Central memory CD8-positive, alpha-beta T cell (primary cell): ENCODE results near the gene MYL5.

Experiments
- ATAC-seq: fragments of 150-1000 bp; cut with Tn5 transposase; replicated peaks from 2 replicates; pipeline ENCODE4 v1.10.0; 2022; ENCODE audit warnings: mild to moderate bottlenecking, moderate FRiP score, moderate number of reproducible peaks; ENCODE audit not compliant: poor library complexity, severe bottlenecking; ENCODE audit errors: extremely low read depth
- DNase-seq, 2 donors: peaks; one replicate each; pipeline ENCODE4 v3.0.0; 2021; ENCODE audit warnings: low spot score in 2 of 2
- H3K27ac Mint-ChIP-seq: one replicate; pipeline ENCODE4 v1.8.0; 2022; ENCODE audit warnings: low read depth, mild to moderate bottlenecking, moderate library complexity, mixed read lengths
- H3K27me3 Mint-ChIP-seq: one replicate; pipeline ENCODE4 v1.8.0; 2022; ENCODE audit warnings: mixed read lengths
- H3K36me3 Mint-ChIP-seq: one replicate; pipeline ENCODE4 v1.8.0; 2022; ENCODE audit warnings: mild to moderate bottlenecking, moderate library complexity, mixed read lengths; ENCODE audit not compliant: insufficient read depth
- H3K4me1 Mint-ChIP-seq: one replicate; pipeline ENCODE4 v1.8.0; 2022; ENCODE audit warnings: mixed read lengths
- H3K4me3 Mint-ChIP-seq: one replicate; pipeline ENCODE4 v1.8.0; 2022; ENCODE audit warnings: mild to moderate bottlenecking, moderate library complexity, mixed read lengths
- H3K9me3 Mint-ChIP-seq: one replicate; pipeline ENCODE4 v1.8.0; 2022; ENCODE audit warnings: mixed read lengths

MYL5 gene

DNA sequence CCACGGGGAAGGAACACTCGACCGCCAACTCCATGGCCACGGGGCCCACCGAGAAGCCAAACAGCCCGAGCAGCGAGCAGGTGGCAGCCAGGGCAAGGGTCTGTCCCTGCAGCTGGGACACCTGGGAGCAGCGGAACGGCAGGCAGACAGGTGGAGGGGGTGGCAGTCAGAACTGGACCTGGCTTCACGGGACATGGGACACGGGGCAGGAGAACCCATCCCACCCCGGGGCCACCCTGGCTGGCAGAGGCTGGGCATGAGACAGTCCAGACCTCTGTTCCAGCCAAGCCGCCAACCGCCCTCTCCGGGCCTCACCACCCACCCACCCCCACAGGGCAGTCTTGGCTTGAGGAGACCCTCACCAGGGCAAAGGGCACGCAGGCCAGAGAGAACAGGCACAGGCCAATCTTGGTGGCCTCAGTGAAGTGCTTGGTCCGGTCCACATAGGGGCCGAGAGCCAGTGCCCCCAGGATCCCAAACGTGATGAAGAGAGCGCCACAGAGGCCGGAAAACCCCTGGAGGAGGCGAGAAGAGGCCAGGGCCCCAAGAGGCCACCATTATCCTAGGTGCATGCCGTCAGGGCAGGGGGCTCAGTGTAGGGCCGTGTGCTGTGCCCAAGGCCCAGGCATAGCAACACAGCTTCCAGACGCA lies 9.0 kb downstream of the MYL5 start:
- Mint-ChIP-seq H3K27me3 (peaks cover 10% of the 10 kb centered on the region), H3K36me3 (peaks cover 4% of the 10 kb centered on the region), H3K9me3 (no peaks in the 10 kb centered on the region), H3K4me3 (no peak overlapping the region), H3K27ac (no peak overlapping the region), H3K4me1 (no peaks in the 10 kb centered on the region)
- DNase-seq (no peak), ATAC-seq (no peak)

DNA sequence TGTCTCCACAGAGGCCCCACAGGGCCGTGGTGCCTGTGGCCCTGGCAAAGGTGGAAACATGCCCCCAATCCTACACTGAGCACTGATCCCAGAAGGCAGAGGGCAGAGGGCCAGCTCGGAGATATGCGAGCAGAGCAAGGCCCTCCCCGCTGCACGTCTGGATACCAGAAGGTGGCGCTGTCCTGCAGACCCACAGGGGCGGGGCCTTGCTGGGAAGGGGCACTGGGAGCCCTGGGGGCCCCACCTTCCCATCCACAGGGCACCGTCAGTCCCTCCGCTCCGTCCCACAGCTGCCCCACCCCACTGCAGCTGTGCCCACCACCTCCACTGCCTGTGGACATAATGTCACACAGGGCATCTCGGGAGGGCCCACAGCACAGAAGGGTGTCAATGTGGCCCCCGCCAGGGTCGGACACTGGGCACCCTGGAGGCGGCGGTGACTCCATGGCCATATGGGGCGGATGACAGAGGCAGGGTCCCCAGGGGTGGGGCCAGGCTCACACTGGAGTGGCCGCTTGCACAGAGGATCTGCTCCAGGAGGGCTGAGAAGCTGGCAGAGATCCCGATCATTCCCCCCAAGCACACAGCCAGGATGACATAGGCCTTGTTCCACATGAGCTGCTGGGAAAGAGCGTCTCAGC lies 9.8 kb downstream of the MYL5 start:
- Mint-ChIP-seq H3K9me3 (no peaks in the 10 kb centered on the region), H3K4me1 (no peaks in the 10 kb centered on the region), H3K36me3 (peaks cover 4% of the 10 kb centered on the region), H3K4me3 (no peak overlapping the region), H3K27ac (no peak overlapping the region), H3K27me3 (peaks cover 10% of the 10 kb centered on the region)
- DNase-seq = no peak
- no peak for ATAC-seq

DNA sequence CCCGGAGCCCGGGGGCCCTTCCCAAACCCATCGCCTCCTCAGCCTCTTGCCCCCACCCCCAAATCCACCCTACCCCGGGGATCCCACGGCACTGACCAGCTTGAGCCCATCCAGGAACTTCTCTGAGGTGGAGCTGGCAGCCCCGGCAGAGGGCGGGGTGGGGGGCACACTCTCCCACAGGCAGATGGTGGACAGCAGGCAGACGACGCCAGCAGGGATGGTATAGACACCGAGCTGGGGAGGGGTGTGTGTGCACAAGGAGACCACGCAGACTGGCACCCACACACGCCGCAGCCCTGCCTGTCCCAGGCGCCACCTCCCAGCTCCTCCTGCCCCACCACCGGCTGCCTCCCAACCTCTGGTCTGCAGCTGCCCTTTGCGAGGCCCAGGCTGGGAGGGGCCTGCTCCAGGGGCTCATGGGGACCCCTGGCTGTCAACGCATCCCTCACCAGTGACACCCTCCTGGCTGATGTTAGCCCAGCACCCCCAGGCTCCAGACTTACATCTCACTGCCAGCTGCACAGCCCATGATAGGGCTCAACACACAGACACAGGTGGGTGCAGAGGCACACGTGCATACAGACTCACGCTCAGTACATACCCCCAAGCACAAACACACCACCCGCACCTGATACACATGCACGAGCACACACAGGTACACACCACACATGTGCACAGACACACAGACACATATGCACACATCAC lies 10.4 kb downstream of the MYL5 start:
- H3K36me3 Mint-ChIP-seq = peaks cover 4% of the 10 kb centered on the region
- H3K4me1 Mint-ChIP-seq = no peaks in the 10 kb centered on the region
- DNase-seq (no peak), ATAC-seq (no peak)
- H3K27ac Mint-ChIP-seq = no peak overlapping the region
- H3K9me3 Mint-ChIP-seq = no peaks in the 10 kb centered on the region
- H3K27me3 Mint-ChIP-seq = peaks cover 10% of the 10 kb centered on the region
- H3K4me3 Mint-ChIP-seq = no peak overlapping the region

DNA sequence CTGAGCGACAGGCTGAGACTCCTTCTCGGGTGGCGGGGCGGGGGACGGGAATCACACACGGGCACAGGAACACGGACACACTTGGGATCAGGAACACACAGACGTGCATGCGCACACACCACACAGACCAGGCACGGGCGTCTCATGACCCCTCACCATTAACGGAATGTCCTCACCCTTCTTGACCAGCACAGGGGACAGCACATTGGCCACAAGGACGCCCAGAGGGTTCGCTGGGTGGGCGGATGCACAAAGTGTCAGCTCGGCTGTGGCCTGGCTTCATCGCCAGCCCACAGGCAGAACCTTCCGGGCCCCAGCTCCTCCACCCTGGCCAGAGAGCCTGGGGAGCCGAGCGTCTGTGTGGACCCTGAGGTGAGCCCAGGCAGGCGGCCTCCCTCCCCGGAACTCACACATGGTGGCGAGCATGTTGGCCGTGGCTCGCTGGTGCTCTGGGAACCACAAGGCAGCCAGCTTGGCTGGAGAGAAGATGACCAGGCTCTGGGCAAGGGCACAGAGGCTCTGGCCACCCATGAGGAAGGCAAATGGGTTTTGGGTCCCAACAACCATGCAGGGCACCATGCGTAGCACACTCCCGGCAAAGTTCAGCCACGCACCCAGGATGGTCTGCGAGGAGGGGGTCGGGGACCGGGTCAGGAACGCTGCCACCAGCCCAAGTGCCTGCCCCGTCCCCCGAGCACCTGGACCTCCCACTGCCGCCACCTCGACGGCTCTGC lies 11.5 kb downstream of the MYL5 start:
- H3K36me3 Mint-ChIP-seq = peaks cover 4% of the 10 kb centered on the region

DNA sequence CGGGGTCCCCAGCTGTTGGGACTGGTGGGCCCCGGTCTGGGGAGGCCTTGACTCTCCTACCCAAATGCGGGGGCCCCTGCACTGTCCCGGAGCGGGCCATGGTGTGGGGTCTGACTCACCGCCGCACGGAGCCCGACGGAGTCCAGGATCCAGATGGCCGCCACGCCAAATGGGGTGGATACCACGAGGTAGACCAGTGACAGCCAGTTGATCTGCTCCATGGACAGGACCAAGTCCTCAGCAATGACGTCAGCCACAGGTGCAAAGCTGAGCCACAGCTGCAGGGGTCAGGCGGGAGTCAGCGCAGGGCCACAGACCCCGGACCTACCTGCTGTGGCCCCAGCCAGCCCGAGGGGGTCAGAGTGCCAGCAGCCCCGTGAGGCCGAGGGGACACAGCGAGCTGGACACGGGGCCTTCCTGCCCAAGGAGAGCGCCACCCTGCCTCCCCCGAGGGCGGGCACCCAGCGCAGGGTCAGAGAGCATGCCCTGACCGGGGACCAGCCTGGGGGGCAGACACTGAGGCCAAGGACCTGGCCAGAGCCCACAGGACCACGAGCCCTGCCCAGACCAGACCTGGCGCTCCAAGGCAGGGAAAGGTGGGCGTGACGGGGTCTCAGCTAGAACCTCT lies 12.2 kb downstream of the MYL5 start:
- Mint-ChIP-seq H3K36me3 (peaks cover 4% of the 10 kb centered on the region), H3K9me3 (no peaks in the 10 kb centered on the region), H3K27me3 (peaks cover 10% of the 10 kb centered on the region), H3K4me3 (no peak overlapping the region), H3K4me1 (no peaks in the 10 kb centered on the region), H3K27ac (no peak overlapping the region)
- no peak for ATAC-seq
- DNase-seq = no peak

More for the DNA sequence above, 11.5 kb downstream of the MYL5 start:
- Mint-ChIP-seq H3K27me3 (peaks cover 10% of the 10 kb centered on the region), H3K4me1 (no peaks in the 10 kb centered on the region), H3K4me3 (no peak overlapping the region), H3K9me3 (no peaks in the 10 kb centered on the region), H3K27ac (no peak overlapping the region)
- ATAC-seq = no peak
- no peak for DNase-seq

DNA sequence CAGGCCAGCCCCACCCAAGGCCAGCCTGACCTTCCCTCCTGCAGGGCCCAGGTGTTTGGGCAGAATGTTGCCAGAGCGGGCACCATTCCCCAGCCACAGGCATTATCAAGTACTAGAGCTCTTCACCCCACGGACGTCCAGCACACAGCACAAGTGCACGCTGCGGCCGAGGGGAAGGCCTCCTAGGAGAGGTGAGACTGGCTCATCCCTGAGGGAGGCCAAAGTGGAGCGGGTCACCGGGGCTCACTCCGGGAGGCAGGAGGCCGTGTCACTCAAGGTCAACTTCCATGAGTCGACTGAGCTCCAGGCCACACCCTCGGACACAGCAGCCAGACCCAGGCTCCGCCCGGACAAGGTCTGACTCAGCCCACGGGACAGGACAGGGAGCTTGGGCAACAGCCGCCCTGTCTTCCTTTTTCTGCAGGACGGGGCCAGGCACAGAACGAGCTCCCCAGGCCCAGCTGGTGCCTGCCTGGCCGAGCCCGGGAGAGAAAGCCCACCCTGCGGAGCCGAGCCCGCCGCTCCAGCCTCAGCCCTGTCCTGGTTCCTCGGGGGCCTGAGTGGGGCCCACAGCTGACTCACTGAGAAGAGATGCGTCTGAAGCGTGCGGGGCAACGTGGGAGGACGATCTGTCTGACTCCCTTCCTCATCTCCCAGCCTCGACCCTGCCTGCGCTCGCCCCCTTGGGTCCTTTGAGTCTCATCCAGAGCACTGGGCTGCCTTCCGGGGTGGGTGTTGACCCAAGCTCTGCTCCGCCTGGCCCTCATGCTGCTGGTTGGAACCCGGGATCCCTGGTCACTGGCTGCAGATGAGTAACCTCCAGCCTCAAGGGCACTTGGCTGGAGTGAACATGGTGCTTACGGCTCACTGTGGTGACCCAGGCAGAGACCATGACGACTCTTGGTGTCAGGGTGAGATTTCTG lies 13.0 kb downstream of the MYL5 start:
- Mint-ChIP-seq H3K27me3 (peaks cover 10% of the 10 kb centered on the region), H3K27ac (no peak overlapping the region), H3K9me3 (no peaks in the 10 kb centered on the region), H3K4me1 (no peaks in the 10 kb centered on the region), H3K4me3 (no peak overlapping the region), H3K36me3 (peaks cover 4% of the 10 kb centered on the region)
- no peak for DNase-seq
- no peak for ATAC-seq

DNA sequence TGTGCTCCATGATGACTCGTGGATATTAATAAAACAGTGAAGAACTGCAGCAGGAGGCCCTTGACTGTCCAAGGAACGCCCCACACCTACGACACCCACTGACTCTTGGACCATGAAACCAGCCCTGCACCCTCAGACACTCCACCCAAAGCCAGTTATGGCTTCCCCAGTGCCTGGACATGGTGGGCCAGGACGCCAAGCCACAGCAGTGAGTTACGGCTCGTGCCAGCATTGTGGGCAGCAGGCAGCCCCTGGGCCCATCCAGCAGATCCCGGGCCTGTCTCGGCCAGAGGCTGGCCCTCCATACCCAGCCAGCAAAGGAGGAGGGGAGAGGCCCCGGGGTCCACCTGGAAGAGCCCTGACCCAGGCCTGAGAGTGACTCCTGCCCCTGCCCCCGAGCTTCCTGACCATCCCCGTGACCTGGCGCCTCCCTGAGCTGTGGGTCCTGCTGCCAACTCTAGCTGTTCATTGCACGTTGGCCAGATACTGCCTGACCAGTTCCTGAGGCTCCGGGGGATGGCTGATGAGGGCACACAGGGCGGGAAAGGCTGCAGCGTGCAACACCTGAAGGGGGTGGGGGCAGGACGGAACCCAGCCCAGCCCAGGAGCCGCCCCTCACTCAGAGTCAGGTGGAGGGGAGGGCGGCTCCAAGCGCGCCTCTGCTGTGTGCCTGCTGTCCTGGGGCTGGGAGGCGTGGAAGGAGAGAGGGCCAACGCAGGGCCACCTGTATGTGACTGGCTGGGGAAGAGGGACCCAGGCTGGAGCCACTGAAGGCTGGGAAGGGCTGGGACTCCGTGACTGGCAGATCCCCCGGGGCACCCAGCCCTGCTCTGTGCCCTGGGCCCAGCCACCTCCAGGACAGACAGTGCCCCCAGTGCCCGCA lies 13.9 kb downstream of the MYL5 start:
- DNase-seq (no peak), ATAC-seq (no peak)
- H3K9me3 Mint-ChIP-seq = no peaks in the 10 kb centered on the region
- peaks cover 3% of the 10 kb centered on the region for H3K36me3 Mint-ChIP-seq
- no peak overlapping the region for H3K4me3 Mint-ChIP-seq
- no peak overlapping the region for H3K27ac Mint-ChIP-seq
- H3K27me3 Mint-ChIP-seq = peaks cover 10% of the 10 kb centered on the region
- no peaks in the 10 kb centered on the region for H3K4me1 Mint-ChIP-seq

DNA sequence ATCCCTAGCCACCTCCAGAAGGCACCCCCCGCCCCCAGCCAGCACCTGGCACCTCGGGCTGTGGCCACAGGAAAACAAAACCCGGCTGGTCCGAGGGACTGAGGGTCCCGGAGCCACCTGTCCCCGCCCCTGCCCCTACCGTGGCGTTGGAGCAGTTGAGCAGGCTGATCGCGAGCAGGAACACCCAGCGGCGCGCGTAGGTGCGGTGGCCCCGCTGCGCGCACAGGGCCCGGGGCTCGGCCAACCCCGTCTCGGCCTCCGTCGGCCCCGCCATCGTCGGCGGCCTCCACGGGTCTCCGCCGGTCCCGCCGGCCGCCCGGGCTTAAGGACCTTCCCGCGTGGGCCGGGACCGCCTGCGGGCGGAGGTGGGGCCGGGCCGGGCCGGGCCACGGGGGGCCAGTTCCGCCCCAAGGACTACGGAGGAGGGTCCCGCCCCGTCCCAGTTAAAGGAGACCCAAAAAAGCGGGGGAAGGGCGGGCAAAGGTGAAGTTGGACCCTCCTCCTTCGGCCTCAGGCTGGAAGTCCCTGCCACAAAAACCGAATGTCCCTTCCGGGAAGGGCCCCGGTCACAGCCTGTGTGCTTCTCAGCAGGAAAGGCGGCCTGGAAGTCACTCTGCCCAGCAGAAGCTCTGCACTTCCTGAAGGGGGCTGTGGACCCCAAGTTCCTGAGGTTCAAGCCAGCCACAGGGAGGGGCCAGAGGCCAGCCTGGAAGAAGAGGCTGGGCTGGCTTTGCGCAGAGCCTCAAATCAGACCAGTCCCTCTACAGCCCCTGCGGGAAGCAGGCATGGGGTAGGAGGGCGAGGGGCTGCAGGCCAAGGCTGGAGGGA lies 14.7 kb downstream of the MYL5 start, which contains the start of gene SLC49A3:
Gene SLC49A3 (minus strand): TSS at position 298 of the 828 bp plus-strand sequence. CDS start 24 bp downstream, at position 274.
- Mint-ChIP-seq H3K4me1 (no peaks in the 10 kb centered on the region), H3K27me3 (peaks cover 13% of the 10 kb centered on the region), H3K36me3 (peaks cover 3% of the 10 kb centered on the region), H3K27ac (no peak within 1 kb of the TSS), H3K9me3 (no peaks in the 10 kb centered on the region), H3K4me3 (no peak within 1 kb of the TSS)
- ATAC-seq (no peak), DNase-seq (no peak)

DNA sequence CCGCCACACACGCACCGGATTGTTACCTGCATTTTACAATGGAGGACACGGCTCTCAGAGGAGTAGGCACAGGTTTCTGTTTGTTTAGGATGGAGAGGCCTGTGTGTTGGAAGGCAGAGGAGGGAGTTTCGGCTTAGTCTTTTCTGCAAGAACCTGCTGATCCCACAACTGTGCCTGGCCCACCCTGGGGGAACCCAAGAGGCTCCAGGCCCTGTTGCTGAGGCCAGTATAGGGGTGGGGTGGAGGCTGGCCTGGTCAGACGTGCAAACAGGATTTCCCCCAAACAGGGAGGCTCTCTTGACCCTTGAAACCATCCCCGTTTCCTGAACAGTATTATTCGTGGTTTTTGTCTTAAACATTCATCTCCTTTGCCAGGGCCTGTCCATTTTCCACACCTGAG lies 15.4 kb downstream of the MYL5 start:
- Mint-ChIP-seq H3K36me3 (peaks cover 3% of the 10 kb centered on the region), H3K9me3 (no peaks in the 10 kb centered on the region), H3K4me3 (no peak overlapping the region)

DNA sequence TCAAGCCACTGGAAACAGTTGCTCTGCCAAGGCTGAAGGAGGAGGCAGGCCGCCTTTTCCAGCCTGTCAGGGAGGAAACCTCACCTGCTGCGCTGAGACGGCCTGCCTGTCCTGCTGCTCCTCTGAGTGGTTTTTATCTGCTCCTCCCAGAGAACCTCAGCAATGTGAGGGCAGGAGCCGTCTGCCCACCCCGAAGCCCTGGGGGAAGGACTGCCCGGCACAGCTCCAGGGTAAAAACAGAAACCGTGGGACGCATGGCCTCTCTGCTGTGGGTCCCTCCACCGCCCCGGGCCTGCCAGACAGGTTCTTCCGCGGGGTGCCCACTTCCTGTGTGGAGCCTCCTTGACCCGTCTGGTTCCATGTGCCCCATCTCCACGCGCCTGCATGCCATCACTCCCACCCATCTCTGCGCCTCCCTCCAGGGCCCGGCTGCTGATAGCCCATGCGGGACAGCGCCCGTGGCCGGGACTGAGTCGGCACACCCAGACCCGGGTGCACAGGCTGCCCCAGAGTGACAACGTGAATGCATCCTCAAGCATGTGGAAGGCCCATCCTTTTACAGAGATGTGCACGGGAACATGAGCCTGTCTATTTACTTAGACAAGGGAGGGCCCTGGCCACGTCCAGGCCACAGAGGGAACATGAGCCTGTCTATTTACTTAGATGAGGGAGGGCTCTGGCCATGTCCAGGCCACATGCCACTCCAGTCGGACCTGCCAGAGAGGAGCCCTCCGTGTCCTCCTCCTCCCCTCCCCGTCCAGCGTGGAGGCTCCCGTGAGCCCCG lies 18.6 kb downstream of the MYL5 start:
- no peak for DNase-seq
- peaks cover 21% of the 10 kb centered on the region for H3K27me3 Mint-ChIP-seq
- H3K27ac Mint-ChIP-seq = no peak overlapping the region
- no peaks in the 10 kb centered on the region for H3K4me1 Mint-ChIP-seq
- ATAC-seq = no peak
- peaks cover 2% of the 10 kb centered on the region for H3K36me3 Mint-ChIP-seq
- H3K4me3 Mint-ChIP-seq = no peak overlapping the region
- no peaks in the 10 kb centered on the region for H3K9me3 Mint-ChIP-seq

More for the DNA sequence above, 15.4 kb downstream of the MYL5 start:
- Mint-ChIP-seq H3K27ac (no peak overlapping the region), H3K27me3 (peaks cover 20% of the 10 kb centered on the region), H3K4me1 (no peaks in the 10 kb centered on the region)
- DNase-seq (no peak), ATAC-seq (no peak)
